Measurements from ENCODE around the gene SEMA3B.
A peak's percentile ranks its signal among the peaks of the same experiment; 100 is the strongest.

The SEMA3B gene

DNA sequence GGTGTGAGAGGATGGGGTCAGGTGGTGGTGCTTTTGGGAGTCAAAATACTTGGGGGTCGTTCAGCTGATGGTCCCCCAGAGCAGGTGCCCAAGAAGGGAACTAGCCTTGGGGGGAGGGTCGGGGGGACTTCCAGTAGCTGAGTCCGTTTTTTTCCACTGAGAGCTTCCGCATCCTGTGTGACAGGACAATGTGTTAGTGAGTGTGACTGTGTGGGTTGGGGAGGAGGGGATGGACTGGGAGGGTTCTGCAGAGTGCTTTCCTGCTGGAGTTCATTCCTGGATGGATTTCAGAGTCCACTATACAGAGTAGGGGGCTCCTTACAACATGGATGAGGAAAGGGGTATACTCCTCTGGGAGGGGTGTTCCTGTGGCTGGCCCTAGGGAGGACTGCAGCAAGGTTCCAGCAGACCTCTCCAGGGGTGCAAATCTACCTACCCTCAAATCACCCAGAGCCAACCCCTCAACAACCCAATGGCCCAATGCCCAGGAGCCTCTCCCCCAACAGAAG is 54.2 kb downstream of the SEMA3B start:
- Histone ChIP-seq H3K36me3 (replicated peaks; ENCODE audit: low read depth, low read length) (peaks cover 18% of the 10 kb centered on the region), H3K4me1 (ENCODE audit: low read length) (peaks cover 31% of the 10 kb centered on the region), H2AFZ (ENCODE audit: low read depth, low read length) (no peak overlapping the region), H3K9ac (ENCODE audit: low read length) (no peak overlapping the region), H3K27me3 (ENCODE audit: low read depth, low read length) (no peaks in the 10 kb centered on the region), H3K9me3 (ENCODE audit: insufficient read depth, low read length) (no peaks in the 10 kb centered on the region), H3K27ac (ENCODE audit: low read length) (no peak overlapping the region), H3K4me3 (ENCODE audit: low read length) (no peak overlapping the region), H3K4me2 (ENCODE audit: low read length) (no peak overlapping the region), H4K20me1 (ENCODE audit: insufficient read depth, low read length) (no peaks in the 10 kb centered on the region), H3K79me2 (ENCODE audit: low read length) (peaks cover 34% of the 10 kb centered on the region)
- TF ChIP-seq EZH2phosphoT487 (IDR thresholded peaks at IDR 0.05; ENCODE audit: low read depth) (no peak), CTCF (IDR thresholded peaks at IDR 0.05; ENCODE audit: low read depth, low read length) (no peak)

GRCh38 chr3:50323614-50324199 is 54.8 kb downstream of the SEMA3B start:
- TF ChIP-seq EZH2phosphoT487 (IDR thresholded peaks at IDR 0.05; ENCODE audit: low read depth), result no peak
- no peak for TF ChIP-seq CTCF (IDR thresholded peaks at IDR 0.05; ENCODE audit: low read depth, low read length)
- Histone ChIP-seq H3K4me3 (ENCODE audit: low read length) (no peak overlapping the region), H3K9ac (ENCODE audit: low read length) (no peak overlapping the region), H3K4me2 (ENCODE audit: low read length) (no peak overlapping the region), H2AFZ (ENCODE audit: low read depth, low read length) (no peak overlapping the region), H3K36me3 (replicated peaks; ENCODE audit: low read depth, low read length) (peaks cover 16% of the 10 kb centered on the region), H3K9me3 (ENCODE audit: insufficient read depth, low read length) (no peaks in the 10 kb centered on the region), H3K79me2 (ENCODE audit: low read length) (peaks cover 34% of the 10 kb centered on the region), H3K27me3 (ENCODE audit: low read depth, low read length) (no peaks in the 10 kb centered on the region), H3K4me1 (ENCODE audit: low read length) (peaks cover 35% of the 10 kb centered on the region), H4K20me1 (ENCODE audit: insufficient read depth, low read length) (no peaks in the 10 kb centered on the region), H3K27ac (ENCODE audit: low read length) (no peak overlapping the region)

- Histone ChIP-seq H3K27ac (ENCODE audit: low read length) (no peak overlapping the region), H3K4me1 (ENCODE audit: low read length) (peaks cover 35% of the 10 kb centered on the region), H3K79me2 (ENCODE audit: low read length) (peaks cover 33% of the 10 kb centered on the region), H2AFZ (ENCODE audit: low read depth, low read length) (no peak overlapping the region), H3K27me3 (ENCODE audit: low read depth, low read length) (no peaks in the 10 kb centered on the region), H3K36me3 (replicated peaks; ENCODE audit: low read depth, low read length) (peaks cover 11% of the 10 kb centered on the region), H3K9ac (ENCODE audit: low read length) (no peak overlapping the region), H3K4me3 (ENCODE audit: low read length) (no peak overlapping the region), H4K20me1 (ENCODE audit: insufficient read depth, low read length) (no peaks in the 10 kb centered on the region), H3K4me2 (ENCODE audit: low read length) (no peak overlapping the region), H3K9me3 (ENCODE audit: insufficient read depth, low read length) (no peaks in the 10 kb centered on the region)
- TF ChIP-seq EZH2phosphoT487 (IDR thresholded peaks at IDR 0.05; ENCODE audit: low read depth) (no peak), CTCF (IDR thresholded peaks at IDR 0.05; ENCODE audit: low read depth, low read length) (peak; percentile 86)
Observed at GRCh38 chr3:50324351-50325112, 55.6 kb downstream of the SEMA3B start.

GRCh38 chr3:50325113-50325480 is 56.1 kb downstream of the SEMA3B start:
- Histone ChIP-seq H3K4me2 (ENCODE audit: low read length) (no peak overlapping the region), H3K4me1 (ENCODE audit: low read length) (peaks cover 31% of the 10 kb centered on the region), H3K27ac (ENCODE audit: low read length) (no peak overlapping the region), H3K27me3 (ENCODE audit: low read depth, low read length) (no peaks in the 10 kb centered on the region), H3K9ac (ENCODE audit: low read length) (no peak overlapping the region), H3K79me2 (ENCODE audit: low read length) (peaks cover 27% of the 10 kb centered on the region), H4K20me1 (ENCODE audit: insufficient read depth, low read length) (no peaks in the 10 kb centered on the region), H3K9me3 (ENCODE audit: insufficient read depth, low read length) (no peaks in the 10 kb centered on the region), H2AFZ (ENCODE audit: low read depth, low read length) (no peak overlapping the region), H3K4me3 (ENCODE audit: low read length) (no peak overlapping the region), H3K36me3 (replicated peaks; ENCODE audit: low read depth, low read length) (peaks cover 16% of the 10 kb centered on the region)
- TF ChIP-seq EZH2phosphoT487 (IDR thresholded peaks at IDR 0.05; ENCODE audit: low read depth) (no peak), CTCF (IDR thresholded peaks at IDR 0.05; ENCODE audit: low read depth, low read length) (no peak)
